ENCODE data around the gene SLC17A6.

SLC17A6 gene

DNA sequence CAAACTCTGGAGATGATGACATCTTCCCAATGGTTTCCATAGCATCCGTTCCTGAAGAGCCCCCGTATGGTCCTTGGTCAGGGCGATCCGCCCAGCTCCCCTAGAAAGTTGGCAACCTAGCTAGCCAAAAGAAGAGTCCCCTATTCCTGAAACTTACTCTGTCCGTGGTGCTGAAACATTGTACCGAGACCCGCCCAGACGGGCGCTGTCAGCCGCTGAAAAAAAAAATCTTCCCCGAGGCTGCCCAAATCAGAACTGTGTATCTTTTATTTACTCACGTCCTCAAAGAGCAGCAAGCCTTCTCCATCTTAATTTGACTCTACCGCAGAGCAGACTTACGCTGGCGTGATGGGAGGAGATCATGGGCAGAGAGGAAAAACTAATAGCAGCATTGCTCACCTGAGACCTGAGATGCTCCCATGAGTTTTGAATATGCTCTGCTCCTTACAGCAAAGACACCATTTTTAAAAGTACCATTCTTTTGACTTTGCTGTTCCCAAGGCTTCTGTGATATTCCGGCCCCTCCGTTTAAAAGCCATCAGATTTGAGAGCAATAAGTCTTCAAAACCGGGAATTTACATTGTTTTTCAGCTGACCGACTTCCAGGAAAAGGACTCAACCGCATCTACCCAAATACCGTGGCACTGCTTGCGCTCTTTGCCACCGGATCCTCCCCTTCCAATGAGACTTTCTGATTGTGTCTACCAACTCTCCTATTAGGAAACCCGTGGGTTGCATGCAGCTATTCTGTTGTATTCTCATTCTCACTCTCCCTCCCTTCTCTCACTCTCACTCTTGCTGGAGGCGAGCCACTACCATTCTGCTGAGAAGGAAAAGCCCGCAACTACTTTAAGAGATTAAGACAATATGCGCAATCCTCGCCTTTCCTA is at the start of gene SLC17A6:
TSS of gene SLC17A6 (plus strand) at position 786 of the 890 bp plus-strand sequence. CDS start 153 bp downstream, outside the sequence.
- no peak for DNase-seq

DNA sequence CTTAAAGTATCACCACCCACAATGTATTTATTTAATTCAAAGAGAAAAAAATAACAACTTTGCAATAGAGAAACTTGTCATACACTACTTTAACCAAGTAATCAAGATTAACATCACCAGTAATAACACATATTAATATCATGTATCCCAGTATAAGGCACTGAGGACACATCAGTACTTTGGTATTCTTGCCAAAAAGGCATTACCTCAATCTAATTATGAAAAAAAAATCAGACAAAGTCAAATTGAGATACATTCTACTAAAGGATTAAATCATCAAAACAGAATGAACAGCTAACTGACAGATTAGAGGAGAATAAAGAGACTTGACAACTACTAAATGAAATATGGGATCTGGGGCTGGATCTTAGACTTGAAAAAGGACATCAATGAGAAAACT is 35.8 kb upstream of the SLC17A6 start:
- no peak for DNase-seq

DNA sequence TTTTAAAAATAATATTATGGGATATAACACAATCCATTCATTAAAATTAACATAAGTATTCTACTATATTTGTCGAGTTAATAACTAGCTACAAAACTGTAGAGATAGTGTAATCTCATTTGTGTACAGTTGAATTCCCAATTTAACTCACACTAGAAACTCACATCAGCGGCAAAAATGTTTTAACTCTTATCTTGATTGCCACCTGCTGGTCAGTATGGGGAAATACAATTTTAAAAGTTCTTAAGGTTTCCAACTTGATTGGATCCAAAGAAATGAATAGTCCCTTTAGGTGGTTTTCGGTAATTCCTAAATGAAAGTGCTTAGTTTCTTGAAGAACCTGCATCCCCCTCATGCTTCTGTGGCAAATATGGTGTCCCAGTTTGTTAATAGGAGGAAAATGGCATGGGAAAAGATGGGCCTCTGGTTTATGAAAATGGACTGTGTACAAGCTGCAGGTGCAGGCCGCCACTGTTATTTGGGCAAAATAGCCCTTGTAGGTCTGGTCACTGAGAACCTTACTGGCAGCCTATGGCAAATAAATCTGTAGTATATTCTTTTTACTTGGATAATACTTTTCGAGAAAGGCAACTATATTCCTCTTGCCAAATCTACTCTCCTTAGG is 33.7 kb upstream of the SLC17A6 start:
- DNase-seq = no peak

- DNase-seq = no peak
These were observed 20.5 kb upstream of the SLC17A6 start for GRCh38 chr11:22317656-22318055.

GRCh38 chr11:22331771-22332170 is 6.4 kb upstream of the SLC17A6 start:
- DNase-seq = no peak

DNA sequence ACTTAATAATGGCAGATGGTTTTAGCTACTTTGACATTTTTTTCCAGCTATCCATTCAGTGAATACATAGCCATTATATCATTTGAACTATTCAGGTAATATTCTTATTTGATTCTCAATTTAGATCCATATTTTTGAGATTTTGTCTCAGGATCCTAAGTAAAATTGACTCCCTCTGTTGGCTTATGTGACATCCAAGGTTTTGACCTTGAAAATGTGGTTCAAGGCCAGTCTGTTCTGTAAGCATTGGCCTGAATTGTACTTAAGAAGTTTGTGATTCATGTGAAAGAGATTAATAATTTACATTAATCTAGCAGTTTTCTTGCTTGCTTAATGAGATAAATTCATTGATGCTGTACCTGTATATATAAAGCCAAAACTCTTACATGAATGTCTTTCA is 1.6 kb upstream of the SLC17A6 start:
- DNase-seq = no peak

DNA sequence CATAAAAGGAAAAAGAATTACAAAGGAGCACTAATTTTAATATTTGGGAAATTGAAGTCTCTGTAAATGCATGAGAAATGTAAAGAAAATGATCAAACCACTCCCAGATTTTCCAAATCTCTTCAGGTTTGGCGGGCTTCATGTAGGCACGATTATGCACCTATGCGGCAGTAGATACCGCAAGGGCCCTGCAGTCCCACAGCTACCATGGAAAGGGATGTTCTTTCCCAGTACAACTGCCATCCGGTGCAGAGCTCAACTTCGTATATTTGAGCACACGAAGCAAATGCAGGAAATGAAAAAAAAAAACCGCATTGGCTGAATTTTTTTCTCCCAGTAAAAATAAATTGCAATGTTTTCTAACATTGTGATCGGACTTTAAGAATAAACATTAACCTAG is 1.4 kb downstream of the SLC17A6 start:
- no peak for DNase-seq

DNA sequence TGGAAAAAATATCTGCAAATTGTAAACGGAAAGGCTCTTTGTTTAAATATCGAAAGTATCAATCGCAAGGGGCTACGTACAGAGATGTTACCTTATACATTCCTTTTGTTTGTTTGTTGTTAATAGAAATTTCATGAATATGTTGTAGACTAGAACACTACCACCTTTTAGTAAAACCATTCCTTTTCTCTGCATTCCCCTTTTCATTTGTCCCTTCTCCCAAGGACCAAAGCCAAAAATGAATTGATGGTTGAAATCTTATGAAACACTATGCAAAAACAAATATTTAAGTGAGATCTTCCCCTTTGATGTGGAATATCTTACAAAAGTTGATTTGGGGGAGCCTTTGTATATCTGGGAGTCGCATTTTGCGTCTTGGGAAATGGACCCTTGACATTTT is 2.1 kb downstream of the SLC17A6 start:
- no peak for DNase-seq

GRCh38 chr11:22340701-22341587 is 2.8 kb downstream of the SLC17A6 start:
- DNase-seq = no peak

DNA sequence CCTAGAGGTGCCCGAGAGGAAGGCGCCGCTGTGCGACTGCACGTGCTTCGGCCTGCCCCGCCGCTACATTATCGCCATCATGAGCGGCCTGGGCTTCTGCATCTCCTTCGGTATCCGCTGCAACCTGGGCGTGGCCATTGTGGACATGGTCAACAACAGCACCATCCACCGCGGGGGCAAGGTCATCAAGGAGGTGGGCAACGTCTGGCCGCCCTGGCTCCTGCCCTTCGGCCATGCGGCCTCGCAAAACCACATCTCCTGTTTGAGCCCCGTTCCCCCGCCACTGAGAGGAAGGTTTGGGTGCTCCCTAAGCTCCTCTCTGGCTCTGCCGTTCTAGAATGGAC is 3.4 kb downstream of the SLC17A6 start:
- DNase-seq = no peak

DNA sequence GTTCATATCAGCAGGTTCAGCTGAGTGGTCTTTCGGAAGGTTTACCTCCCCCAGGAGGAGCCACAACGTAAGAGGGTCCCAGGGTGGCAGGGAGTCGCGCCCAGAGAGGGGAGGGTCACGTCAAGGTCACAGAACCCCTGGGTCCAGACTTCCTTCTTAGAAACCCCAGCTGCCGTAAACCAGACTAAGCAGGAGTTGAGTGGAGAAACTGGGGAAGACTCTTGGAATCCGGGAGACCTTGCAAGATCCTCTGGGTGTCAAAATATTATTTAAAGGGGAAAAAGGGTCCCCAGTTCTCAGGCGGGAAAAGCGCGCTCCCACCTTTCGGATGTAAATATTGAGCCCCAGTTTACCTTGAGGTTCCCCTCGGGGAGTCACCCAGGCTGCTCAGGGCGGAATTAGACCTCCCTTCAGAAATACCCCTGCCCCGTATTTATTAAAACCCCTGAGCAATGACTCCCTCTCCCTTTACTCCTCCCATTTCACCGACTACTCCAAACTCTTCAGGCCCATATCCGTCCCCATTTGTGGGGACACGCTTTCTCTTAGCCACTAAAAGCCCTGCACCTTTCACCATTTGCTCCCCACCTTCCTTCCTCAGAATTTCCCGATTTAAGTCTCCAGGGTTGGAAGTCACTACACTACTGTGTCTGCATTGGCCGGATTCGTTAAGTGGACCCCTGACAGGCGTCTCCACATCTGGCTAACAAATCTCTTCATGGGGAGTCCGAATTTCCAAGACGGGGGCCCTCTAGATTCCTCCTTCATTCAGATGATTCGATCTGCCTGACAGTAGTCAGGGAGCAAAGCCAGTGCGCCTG is 4.2 kb downstream of the SLC17A6 start:
- DNase-seq = no peak

DNA sequence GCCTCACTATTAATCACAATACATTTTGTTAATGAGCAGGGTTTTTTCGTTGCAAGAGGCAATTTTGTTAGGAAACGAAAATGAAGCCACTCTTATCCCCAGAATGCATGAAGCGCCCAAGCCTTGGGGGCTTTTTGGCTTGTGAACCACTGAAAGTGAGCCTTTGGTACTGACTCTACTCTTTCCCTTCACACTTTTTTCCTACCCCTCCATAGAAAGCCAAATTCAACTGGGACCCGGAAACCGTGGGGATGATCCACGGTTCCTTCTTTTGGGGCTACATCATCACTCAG is 4.8 kb downstream of the SLC17A6 start:
- no peak for DNase-seq

DNA sequence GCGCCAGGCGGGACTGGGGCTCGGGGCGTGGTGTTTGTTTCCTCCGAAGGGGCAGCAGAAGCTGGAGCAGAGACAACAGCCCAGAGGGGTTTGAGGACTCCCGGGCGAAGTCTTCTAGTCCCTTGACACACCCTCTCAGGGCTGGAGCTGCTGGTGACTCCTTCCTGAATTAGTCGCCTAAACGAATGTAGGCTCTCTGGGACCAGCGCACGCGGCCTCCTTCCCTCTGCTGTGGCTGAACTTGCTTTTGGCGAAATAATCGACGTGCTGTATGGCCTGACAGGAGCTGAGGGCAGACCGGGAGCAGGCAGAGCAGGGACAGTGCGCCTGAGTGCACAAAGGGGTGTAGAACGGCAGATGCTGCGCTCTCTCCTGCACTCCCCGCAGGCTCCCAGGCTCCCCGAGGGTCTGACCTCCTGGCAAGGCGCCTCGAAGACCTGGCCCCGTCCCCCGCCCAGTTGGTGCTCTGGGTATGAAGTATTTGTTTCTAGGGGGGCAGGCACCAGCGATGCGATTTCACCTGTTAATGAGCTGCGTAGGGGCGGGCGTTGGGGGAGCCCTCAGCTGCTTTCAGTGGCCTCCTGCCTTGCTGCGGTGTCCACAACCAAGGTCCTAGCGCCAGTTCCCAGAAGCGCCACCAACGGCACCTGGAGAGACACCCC is 5.3 kb downstream of the SLC17A6 start:
- no peak for DNase-seq

- DNase-seq = no peak
These were observed 5.9 kb downstream of the SLC17A6 start for GRCh38 chr11:22344081-22344480.

DNA sequence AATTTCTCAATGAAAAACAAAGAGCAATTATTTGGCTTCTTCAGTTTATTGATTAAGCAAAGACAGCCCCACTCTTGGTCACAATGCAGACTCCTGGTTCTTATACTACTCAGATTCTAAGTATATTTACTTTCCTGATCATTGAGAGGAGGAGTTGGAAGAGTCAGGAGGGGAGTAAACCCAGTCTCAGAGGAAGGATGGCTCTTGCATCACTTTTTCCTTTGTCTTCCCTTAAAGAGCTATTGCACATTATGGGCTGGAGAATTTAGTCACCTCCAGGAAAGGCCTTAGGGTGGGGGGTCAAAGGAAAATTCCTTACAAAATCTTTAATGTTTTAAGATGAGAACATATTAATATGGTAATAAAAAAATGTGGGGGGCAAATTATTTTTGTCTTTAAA is 8.1 kb downstream of the SLC17A6 start:
- no peak for DNase-seq

DNA sequence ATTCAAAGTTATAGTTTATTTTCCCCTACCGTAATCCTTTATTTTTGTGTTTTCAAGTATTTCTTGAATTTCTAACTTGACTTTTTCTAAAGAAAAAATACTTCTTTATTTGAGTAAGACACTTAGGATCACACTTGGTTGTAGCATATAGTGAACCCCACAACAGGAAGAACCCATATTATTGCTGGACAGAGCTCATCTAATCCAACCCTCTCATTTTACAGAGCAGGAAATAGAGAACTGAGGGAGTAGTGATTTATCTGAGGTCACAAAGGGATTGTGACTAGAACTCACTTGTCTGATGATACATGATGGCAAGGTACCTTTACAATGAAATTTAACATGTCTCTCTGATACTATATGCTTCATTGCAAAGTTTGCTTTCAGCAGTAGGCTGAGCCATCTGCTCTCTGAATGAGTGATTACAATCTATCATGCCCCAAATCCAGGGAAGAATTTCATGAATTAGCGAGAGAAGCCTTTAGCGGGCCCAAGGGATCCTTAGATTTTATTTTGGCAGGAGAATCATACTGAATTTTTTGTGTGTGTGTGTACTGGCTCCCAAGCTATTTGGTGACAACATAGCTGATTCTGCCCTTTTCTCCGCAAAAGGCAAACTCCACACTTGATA is 9.8 kb downstream of the SLC17A6 start:
- no peak for DNase-seq

- DNase-seq = no peak
These were observed 11.3 kb downstream of the SLC17A6 start for GRCh38 chr11:22349491-22349890.

DNA sequence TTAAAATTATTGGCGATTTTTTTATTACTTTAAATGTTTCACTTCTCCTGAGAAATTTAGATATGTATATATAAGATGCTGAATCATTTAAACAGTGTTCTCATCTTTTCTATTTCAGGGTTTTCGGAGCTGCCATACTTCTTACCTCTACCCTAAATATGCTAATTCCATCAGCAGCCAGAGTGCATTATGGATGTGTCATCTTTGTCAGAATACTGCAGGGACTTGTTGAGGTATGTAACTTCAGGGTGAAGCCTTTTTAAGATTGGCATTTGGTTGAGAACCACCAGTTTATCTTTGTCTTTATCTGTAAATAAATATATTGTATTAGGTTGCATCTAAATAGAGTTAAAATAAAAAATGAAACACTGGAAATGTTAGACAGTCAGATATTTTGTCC is 21.1 kb downstream of the SLC17A6 start:
- no peak for DNase-seq

DNA sequence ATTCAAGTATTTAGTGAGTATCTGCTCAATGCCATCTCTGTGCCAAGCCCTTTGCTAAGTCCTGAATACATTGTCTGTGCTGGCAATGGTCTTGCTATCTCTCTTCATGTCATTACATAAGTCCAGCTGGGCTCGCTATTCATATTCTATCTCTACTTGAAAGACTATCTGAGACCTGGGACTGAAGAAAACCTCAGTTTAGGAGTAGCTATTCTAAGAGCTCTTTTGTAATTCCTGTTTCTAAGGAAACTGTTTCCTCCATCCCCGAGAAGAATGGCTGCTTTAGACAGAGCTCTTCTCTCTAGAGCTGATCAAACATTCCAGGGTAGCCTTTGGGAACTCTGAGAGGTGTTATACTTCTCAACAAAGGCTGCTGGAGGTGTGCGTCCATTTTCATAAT is 33.0 kb downstream of the SLC17A6 start:
- DNase-seq = no peak

GRCh38 chr11:22387126-22387525 is 48.9 kb downstream of the SLC17A6 start:
- no peak for DNase-seq

DNA sequence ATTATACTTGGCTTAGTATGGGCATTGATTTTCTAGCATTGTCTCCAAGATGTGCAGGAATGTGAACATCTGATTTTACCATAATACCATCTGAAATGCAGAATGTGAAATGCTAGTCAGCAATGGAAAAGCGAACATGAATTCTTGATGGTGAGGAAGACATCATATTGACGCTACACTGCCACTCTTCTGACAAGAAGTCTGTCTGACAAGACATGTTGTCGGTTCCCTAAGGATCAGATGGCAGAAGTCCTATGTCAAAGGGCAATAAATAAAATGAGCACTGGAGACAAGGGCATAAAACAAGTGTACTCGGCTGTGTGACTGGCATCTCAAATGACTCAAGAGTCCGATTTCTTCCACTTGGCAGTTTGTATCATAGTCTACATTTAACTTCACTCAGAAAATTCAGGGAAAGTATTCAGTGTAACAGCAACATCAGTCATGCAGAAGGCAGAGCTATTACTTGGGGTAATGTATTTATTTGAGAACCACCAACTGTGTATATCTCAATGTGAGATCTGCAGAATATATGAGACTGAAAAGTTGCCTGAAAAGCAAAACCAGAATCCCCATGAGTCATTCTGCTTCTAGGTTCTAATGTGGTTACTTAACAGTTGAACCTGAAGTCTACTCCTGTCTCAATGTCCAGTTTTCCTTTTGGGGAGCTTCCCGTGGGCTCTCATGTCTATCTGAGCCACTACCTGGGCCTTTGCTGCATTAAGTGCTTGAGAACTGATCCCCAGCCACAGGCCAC is 51.5 kb downstream of the SLC17A6 start:
- DNase-seq = no peak
